Mucosa of rectum (tissue), 2 donors: ENCODE results near the gene CDH5.

Experiments used
- H3K27ac ChIP-seq, 2 donors: one replicate each; pipeline ENCODE4 v1.7.0; 2013; ENCODE audit warnings: inconsistent platforms in 2 of 2, low read depth in 2 of 2, low read length in 2 of 2
- H3K27me3 ChIP-seq, 2 donors: one replicate each; pipeline ENCODE4 v1.7.0; 2013; ENCODE audit warnings: low read length in 2 of 2; ENCODE audit not compliant: control insufficient read depth in 2 of 2, insufficient read depth in 2 of 2
- H3K36me3 ChIP-seq, 2 donors: one replicate each; pipeline ENCODE4 v1.7.0; 2013; ENCODE audit warnings: low read length in 2 of 2; ENCODE audit not compliant: control insufficient read depth in 2 of 2, insufficient read depth in 2 of 2
- H3K4me1 ChIP-seq, 2 donors: one replicate each; pipeline ENCODE4 v1.7.0; 2013; ENCODE audit warnings: low read length in 2 of 2, mild to moderate bottlenecking in 1 of 2; ENCODE audit not compliant: control insufficient read depth in 2 of 2, insufficient read depth in 2 of 2
- H3K4me3 ChIP-seq, 2 donors: one replicate each; pipeline ENCODE4 v1.7.0; 2013; ENCODE audit warnings: low read length in 2 of 2
- H3K9ac ChIP-seq, 2 donors: one replicate each; pipeline ENCODE4 v1.7.0; 2013; ENCODE audit warnings: low read length in 2 of 2, low read depth in 1 of 2, mild to moderate bottlenecking in 1 of 2
- H3K9me3 ChIP-seq, 2 donors: one replicate each; pipeline ENCODE4 v1.7.0; 2013; ENCODE audit warnings: low read length in 2 of 2; ENCODE audit not compliant: control insufficient read depth in 2 of 2
- donor health status: healthy.
- donor health status: Normal muscosa, but diverticular disease.

Gene CDH5

DNA sequence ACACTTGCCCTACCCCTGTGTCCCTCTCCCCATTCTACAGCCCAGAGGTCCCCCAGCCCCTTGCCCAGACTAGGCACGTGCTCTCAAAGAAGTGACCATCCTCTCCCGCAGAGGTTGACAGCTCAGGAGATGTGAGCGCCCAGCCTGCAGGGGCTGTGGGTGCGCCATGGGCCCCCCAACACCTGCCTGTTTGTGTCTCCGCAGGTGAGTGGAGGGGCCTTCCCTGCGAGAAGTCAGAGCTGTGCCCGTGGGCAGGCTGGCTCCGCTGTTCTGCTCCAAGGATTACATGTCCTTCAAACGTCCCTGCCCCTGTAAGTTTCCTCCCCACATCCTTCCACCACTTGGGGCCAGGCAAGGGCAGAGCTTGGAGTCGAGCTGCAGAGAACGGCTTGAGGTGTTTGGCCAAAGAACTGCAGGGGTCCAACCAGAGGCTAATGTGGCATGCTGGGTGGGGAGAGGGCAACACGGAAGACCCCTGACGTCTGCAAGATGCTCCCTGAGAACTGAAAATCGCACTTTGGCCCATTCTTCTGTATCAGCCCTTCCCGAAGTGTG, 71.0 kb downstream of the CDH5 start:
- no peaks in the 10 kb centered on the region for H3K36me3 ChIP-seq
- peaks cover 8% of the 10 kb centered on the region in 2 donors for H3K27me3 ChIP-seq
- H3K27ac ChIP-seq, result no peak overlapping the region
- no peaks in the 10 kb centered on the region for H3K9me3 ChIP-seq
- H3K4me3 ChIP-seq, result no peak overlapping the region
- H3K4me1 ChIP-seq, result no peaks in the 10 kb centered on the region
- no peak overlapping the region for H3K9ac ChIP-seq

DNA sequence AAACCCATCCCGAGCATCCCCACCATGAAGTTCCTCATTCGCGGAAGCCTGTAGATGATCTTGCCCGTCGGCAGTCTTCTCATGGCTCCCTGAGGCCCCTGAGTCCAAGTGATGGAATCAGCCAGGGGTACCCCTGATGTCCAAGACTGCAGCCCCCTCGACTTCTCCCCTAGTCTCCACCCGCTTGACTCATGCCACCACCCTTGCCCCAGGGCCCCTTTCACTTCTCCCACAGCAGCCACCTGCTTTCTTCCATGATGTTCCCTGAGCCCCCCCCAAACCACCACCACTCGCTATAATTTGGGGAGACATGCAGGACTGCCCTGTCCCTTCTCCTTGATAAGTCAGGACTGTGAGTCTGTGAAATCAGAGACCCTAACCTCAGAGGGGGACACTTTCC, 72.0 kb downstream of the CDH5 start:
- Histone ChIP-seq H3K4me1 (no peaks in the 10 kb centered on the region), H3K27me3 (peaks cover 4 to 7% of the 10 kb centered on the region in 2 donors), H3K9me3 (no peaks in the 10 kb centered on the region), H3K9ac (no peak overlapping the region), H3K4me3 (no peak overlapping the region), H3K27ac (no peak overlapping the region), H3K36me3 (no peaks in the 10 kb centered on the region)

DNA sequence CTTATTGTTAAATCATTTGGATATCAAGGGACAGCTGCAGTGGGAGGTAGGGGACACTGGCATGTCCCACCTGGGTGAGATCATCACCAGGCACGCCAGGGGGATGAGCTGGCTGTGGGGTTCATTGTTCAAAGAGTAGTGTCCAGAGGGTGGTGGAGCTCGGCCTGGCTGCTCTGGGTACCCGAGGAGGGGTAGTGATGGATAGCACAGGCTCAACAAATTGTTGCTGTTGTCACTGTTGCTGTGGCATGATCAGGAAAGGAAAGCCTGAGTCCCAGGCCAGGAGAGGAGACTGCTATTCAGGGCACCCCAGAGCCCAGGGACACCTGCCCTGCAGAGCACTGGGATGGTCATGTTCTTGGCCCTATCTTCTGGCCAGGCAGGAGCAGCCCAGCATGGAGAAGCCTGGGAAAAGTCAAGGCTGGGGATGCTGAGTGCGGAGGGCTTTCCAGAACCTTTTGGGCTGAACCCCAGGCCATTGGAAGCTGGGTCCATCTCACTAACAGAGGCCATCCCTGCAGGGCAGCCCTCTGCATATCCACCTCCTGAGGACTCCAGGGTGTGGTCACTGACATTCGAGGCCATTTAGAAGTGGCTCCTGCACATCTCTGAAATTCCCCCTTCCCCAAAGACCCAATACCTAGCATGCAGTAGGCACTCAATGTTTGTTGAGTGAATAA, 72.7 kb downstream of the CDH5 start:
- no peak overlapping the region for H3K27ac ChIP-seq
- H3K4me1 ChIP-seq, result no peaks in the 10 kb centered on the region
- H3K9me3 ChIP-seq, result no peaks in the 10 kb centered on the region
- H3K36me3 ChIP-seq, result no peaks in the 10 kb centered on the region
- no peak overlapping the region for H3K4me3 ChIP-seq
- peaks cover 4 to 7% of the 10 kb centered on the region in 2 donors for H3K27me3 ChIP-seq
- H3K9ac ChIP-seq, result no peak overlapping the region

DNA sequence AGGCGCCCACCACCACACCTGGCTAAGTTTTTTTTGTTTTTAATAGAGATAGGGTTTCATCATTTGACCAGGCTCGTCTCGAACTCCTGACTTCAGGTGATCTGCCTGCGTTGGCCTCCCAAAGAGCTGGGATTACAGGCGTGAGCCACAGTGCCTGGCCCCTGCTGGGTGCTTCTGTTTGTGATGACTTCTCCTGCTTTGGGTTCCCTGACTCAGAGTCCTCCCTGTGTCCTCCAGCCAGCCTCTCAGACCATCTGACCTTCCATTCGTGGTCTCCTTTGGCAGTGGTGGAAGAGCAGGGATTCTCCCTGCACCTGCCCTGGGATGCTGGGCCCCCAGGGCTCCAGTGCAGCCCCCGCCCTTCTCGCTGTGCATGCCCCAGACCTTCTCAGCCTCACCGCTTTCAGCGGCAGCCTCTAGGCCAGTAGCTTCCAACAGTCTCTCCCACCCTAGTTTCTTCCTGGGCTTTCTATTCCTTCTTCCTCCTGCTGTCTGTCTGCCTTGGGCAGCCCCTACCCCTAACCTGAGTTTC, 73.8 kb downstream of the CDH5 start:
- H3K9me3 ChIP-seq, result no peaks in the 10 kb centered on the region
- H3K9ac ChIP-seq, result no peak overlapping the region
- no peak overlapping the region for H3K27ac ChIP-seq
- no peaks in the 10 kb centered on the region for H3K4me1 ChIP-seq
- H3K4me3 ChIP-seq, result no peak overlapping the region
- no peaks in the 10 kb centered on the region for H3K36me3 ChIP-seq
- peaks cover 4 to 7% of the 10 kb centered on the region in 2 donors for H3K27me3 ChIP-seq

DNA sequence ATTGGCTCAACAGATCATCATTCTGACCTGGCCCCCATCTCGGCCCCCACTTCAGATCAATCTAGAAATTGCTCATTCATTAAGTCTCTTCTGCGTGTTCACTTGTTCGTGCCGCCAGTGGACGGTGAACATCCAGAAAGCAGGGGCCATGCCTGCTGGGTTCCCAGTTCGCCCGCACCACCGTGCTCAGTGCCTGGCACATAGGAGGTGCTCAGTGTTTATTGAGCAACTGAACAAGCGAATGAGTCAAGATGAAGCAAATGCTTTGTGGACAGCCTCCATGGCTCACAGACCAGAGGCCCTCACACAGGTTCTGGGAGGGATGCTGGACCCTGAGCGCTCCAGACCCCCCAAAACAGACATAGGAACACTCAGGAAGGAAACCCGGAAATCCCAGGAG, 74.5 kb downstream of the CDH5 start:
- Histone ChIP-seq H3K27ac (no peak overlapping the region), H3K4me3 (no peak overlapping the region), H3K4me1 (no peaks in the 10 kb centered on the region), H3K9ac (no peak overlapping the region), H3K27me3 (peaks cover 4 to 7% of the 10 kb centered on the region in 2 donors), H3K9me3 (no peaks in the 10 kb centered on the region), H3K36me3 (no peaks in the 10 kb centered on the region)

DNA sequence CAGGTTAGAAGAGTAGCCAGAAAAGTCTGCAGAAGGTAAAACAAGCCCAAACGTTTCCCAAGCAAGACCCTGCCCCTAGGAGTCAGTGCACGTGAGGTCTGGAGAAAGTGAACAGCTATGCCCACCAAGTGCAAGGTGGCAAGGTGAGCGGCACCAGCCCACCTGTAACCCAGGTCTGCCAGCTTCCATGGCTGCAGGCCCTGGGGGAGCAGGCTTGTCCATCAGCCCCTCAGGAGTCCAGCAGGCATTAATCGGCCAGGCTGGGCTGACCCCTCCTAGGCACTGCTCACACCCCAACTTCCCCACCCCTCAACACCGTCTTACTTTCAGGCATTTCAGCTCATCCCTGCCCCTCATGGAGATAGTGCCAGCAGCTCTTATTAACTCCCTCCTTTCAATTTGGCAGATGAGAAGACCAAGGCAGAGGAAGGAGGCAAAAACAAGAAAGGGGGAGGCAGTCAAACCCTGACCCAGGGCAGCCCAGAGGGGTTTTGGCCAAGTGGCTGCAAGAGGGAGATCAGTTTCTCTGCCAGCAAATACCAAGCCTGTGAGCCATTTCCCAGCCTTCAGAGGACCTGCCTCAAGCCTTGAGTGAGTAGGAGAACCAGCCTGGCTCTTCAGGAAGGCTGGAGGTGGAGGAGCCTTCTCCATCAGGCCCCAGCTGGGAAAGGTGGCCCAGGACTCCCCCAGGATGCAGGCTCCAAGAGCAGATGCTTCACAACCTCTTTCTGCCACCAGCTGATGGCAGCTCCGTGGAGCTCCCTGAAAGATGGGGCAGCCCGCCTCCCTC, 75.3 kb downstream of the CDH5 start:
- Histone ChIP-seq H3K4me1 (no peaks in the 10 kb centered on the region), H3K27ac (no peak overlapping the region), H3K36me3 (no peaks in the 10 kb centered on the region), H3K9ac (no peak overlapping the region), H3K27me3 (peaks cover 4 to 7% of the 10 kb centered on the region in 2 donors), H3K9me3 (no peaks in the 10 kb centered on the region), H3K4me3 (no peak overlapping the region)

DNA sequence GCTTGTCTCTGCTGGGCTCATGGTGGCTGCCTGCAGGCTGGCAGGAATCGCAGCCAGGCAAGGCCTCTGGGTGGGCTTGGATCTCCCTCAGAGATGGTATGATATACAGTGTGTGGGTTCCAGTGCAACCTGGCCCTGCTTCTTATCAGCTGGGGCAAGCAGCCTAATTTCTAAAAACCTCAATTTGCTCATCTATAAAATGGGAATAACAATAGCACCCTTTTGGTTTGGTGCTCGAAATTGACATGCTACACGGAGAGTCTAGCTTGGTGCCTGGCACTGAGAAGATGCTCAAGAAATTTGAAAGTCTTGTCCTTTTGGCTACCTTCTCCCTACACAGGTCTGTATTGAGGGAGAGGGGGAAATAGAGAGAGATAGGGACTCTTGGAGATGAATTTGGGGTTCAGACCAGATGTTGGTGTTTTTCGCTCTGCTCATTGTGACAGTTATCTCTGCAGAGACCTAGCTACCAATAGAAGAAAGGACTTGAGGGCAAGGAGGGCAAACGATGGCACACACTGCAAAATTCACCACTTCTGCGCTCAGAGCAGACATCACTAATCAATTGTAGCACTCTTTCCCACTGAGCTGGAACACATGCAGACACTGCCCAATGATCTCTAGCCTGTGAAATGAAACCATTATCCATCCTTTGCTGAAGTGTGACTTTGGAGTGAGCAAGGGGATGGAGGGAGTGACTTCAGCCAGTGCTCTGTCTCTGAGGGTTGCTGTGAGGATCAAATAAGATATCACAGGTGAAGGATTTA, 76.2 kb downstream of the CDH5 start:
- H3K4me1 ChIP-seq, result no peaks in the 10 kb centered on the region
- H3K27ac ChIP-seq, result no peak overlapping the region
- H3K4me3 ChIP-seq, result no peak overlapping the region

DNA sequence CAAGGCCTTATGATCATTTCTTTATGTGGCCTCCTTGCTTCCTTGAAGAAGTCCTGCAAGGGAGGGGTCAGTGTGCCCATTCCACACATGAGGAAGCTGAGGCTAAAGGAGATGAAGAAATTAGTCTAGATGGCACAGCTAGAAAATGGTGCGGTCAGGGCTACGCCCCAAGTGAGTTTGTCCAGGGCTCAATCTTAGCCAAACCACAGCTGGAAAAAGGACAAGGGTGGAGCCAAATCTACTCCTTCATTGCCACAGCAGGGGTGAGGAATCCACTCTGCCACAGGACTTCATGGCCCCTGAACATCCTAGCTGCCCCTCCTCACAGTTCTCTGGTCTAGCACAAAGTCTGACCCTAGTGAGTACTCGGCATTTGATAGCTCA, 76.8 kb downstream of the CDH5 start:
- Histone ChIP-seq H3K9me3 (no peaks in the 10 kb centered on the region), H3K4me3 (no peak overlapping the region), H3K27me3 (peaks cover 4 to 9% of the 10 kb centered on the region in 2 donors), H3K4me1 (no peaks in the 10 kb centered on the region), H3K9ac (no peak overlapping the region), H3K27ac (no peak overlapping the region), H3K36me3 (no peaks in the 10 kb centered on the region)

More for the DNA sequence above, 76.2 kb downstream of the CDH5 start:
- Histone ChIP-seq H3K9ac (no peak overlapping the region), H3K27me3 (peaks cover 4 to 9% of the 10 kb centered on the region in 2 donors), H3K36me3 (no peaks in the 10 kb centered on the region), H3K9me3 (no peaks in the 10 kb centered on the region)

DNA sequence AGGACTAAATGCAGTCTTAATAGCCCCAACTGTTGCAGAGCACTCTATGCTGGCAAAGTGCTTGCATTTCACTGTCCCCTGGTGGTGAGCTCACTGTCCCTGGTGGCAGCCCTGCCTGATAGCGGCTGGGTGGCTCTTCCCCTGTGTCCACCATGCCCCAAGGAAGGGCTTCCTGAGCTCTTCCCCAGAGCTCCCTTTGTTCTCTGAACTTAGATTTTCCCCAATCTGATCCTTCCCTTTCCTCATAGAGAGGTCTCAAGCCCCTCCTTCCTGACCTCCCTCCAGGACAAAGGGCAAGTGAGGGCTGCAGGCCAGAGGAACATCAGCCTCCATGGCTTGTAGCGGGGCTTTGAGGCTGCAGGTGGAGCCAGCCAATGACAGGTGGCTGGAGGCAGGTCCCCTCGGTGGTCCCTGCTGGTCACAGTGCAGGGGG, 77.6 kb downstream of the CDH5 start:
- H3K4me1 ChIP-seq, result no peaks in the 10 kb centered on the region

More for the DNA sequence above, 77.6 kb downstream of the CDH5 start:
- Histone ChIP-seq H3K27ac (no peak overlapping the region), H3K9ac (no peak overlapping the region), H3K9me3 (no peaks in the 10 kb centered on the region), H3K27me3 (peaks cover 4 to 8% of the 10 kb centered on the region in 2 donors), H3K4me3 (no peak overlapping the region), H3K36me3 (no peaks in the 10 kb centered on the region)
